Measurements from ENCODE around the gene AP3D1.

- no peak for TF ChIP-seq CTCF (IDR thresholded peaks at IDR 0.05)
- TF ChIP-seq POLR2A (IDR thresholded peaks at IDR 0.05), result no peak
- TF ChIP-seq POLR2AphosphoS5 (IDR thresholded peaks at IDR 0.05), result no peak
Observed at GRCh38 chr19:2180881-2181632, 29.7 kb upstream of the AP3D1 start.
